ENCODE results near the gene SULF2.

- TF ChIP-seq MAX (IDR thresholded peaks at IDR 0.05) (no peak), EZH2 (IDR thresholded peaks at IDR 0.05) (no peak), ZNF274 (IDR thresholded peaks at IDR 0.05; ENCODE audit: low read depth, low read length) (no peak), REST (IDR thresholded peaks at IDR 0.05; ENCODE audit: low read depth) (no peak), POLR2AphosphoS5 (IDR thresholded peaks at IDR 0.05; ENCODE audit: low read depth, low read length) (no peak), CTCF (IDR thresholded peaks at IDR 0.05 in 2 of 3, conservative IDR thresholded peaks at IDR 0.05 in 1 of 3; ENCODE audit: borderline replicate concordance in 1 of 3, insufficient read depth in 1 of 3, low read depth in 2 of 3, low read length in 2 of 3) (no peak), RAD21 (IDR thresholded peaks at IDR 0.05; ENCODE audit: low read depth) (no peak), POLR2A (IDR thresholded peaks at IDR 0.05; ENCODE audit: borderline replicate concordance, extremely low read depth, insufficient read depth, insufficient read length) (no peak)
Observed at GRCh38 chr20:47775039-47775438, 10.2 kb downstream of the SULF2 start.
